ENCODE results near the gene MALT1.

MALT1 gene

DNA sequence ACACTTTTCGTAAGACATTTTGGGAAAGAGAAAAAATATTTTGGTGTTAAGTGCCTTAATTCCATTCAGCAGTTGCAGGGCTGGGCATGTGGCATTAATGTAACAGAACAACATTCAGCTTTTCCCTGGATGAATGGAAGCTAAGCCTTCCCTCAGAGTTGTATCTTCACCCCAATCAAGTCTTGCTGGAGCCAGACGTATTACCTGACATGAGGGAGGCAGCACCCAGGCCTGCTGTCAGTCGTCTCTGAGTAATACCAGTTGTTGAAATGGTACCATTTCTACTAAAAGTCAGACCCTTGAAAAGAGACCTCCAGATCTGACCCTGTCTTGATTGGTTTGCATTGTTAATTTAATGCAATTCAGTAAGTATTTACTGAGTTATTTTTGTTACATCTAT is 57.5 kb downstream of the MALT1 start:
- H3K4me3 ChIP-seq (ENCODE audit: low read depth, low read length): no peak overlapping the region
- DNase-seq (ENCODE audit: low read depth): no peak
- TF ChIP-seq, protein P1, sequence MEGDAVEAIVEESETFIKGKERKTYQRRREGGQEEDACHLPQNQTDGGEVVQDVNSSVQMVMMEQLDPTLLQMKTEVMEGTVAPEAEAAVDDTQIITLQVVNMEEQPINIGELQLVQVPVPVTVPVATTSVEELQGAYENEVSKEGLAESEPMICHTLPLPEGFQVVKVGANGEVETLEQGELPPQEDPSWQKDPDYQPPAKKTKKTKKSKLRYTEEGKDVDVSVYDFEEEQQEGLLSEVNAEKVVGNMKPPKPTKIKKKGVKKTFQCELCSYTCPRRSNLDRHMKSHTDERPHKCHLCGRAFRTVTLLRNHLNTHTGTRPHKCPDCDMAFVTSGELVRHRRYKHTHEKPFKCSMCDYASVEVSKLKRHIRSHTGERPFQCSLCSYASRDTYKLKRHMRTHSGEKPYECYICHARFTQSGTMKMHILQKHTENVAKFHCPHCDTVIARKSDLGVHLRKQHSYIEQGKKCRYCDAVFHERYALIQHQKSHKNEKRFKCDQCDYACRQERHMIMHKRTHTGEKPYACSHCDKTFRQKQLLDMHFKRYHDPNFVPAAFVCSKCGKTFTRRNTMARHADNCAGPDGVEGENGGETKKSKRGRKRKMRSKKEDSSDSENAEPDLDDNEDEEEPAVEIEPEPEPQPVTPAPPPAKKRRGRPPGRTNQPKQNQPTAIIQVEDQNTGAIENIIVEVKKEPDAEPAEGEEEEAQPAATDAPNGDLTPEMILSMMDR (conservative IDR thresholded peaks at IDR 0.05; ENCODE audit: low read depth, low read length): no peak

DNA sequence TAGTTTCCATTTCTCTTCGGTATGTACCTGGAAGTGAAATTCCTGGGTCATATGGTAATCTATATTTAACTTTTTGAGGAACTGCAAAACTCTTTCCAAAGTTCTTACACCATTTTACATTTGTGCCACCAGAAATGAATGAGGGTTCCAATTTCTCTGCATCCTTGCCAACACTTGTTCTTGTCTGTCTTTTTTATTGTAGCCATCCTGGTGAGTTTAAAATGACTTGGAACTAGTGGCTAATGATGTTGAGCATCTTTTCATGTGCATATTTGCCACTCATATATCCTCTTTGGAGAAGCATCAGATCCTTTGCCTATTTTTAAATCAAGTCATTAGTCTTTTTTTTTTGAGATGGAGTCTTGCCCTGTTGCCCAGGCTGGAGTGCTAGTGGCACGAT is 59.4 kb downstream of the MALT1 start:
- no peak overlapping the region for H3K4me3 ChIP-seq (ENCODE audit: low read depth, low read length)
- TF ChIP-seq, protein P1 (conservative IDR thresholded peaks at IDR 0.05; ENCODE audit: low read depth, low read length): no peak
- DNase-seq (ENCODE audit: low read depth): no peak

DNA sequence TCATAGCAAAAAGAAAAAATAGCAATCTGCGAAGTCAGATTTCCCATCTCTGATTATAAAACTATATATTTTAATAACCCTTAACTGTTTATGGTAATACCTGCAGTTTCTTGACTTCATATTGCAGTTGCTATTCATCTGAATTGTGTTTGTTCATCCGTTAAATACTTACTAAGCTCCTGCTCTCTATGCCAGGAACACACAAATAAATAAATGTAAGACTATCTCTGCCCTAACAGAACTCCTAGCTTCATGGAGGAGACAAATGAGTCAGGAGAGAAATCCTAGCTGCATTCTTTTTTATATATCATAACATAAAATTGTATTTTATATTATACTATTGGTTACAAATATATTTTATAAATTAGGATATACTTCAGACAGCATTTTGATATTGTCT is 61.2 kb downstream of the MALT1 start:
- no peak for DNase-seq (ENCODE audit: low read depth)
- no peak overlapping the region for H3K4me3 ChIP-seq (ENCODE audit: low read depth, low read length)
- TF ChIP-seq, protein P1 (conservative IDR thresholded peaks at IDR 0.05; ENCODE audit: low read depth, low read length): no peak

DNA sequence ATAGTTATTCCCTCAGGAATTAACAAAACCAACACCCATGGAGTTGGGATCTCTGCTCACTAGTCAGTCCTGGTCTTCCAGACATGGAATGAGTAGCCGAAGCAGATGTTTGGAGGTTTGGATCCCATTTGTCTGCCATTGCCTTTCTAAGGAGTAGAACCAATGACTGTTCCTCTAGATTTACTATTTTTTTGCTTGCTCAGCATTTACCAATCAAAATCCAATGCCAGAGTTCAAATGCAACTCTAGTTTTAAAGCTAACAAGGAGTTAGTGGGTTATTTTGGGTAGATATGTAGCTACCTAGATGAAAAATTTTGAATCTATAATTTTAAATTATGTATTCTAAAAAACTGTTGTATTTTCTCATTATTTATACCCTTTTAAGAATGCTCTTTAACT is 62.6 kb downstream of the MALT1 start:
- no peak overlapping the region for H3K4me3 ChIP-seq (ENCODE audit: low read depth, low read length)
- no peak for DNase-seq (ENCODE audit: low read depth)
- TF ChIP-seq, protein P1 (conservative IDR thresholded peaks at IDR 0.05; ENCODE audit: low read depth, low read length): no peak

DNA sequence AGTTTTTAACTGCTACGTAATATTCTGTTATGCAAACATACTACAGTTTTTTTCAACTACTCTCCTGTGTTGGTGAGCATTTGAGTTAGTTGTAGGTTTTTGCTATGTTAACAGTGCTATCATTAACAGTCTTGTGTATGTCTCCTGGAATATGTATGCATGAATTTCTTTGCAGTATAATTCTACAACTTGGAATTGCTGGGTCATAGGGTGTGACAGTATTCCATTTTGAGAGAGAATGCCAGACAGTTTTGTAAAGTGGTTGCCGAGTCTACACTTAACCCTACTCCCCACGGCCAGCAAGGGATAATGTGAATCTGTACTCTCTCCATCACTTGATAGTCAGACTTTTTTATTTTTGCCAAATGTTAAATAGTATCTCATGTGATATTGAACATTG is 67.1 kb downstream of the MALT1 start:
- H3K4me3 ChIP-seq (ENCODE audit: low read depth, low read length): no peak overlapping the region
- TF ChIP-seq, protein P1 (conservative IDR thresholded peaks at IDR 0.05; ENCODE audit: low read depth, low read length): no peak
- no peak for DNase-seq (ENCODE audit: low read depth)

DNA sequence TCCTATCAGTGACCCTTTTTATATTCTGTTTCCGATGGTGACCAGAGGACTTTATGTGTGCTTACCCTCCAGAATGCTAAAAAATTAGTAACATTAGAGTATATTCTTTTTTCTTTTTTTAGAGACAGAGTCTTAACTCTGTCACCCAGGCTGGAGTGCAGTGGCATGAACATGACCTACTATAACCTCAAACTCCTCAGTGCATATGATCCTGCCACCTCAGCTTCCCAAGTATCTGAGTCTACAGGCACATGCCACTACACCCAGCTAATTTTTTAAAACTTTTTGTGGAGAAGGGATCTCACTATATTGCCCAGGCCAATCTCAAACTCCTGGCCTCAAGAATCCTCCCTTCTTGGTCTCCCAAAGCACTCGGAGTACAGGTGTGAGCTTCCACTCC is 74.6 kb downstream of the MALT1 start:
- H3K4me3 ChIP-seq (ENCODE audit: low read depth, low read length): no peak overlapping the region
- TF ChIP-seq, protein P1 (conservative IDR thresholded peaks at IDR 0.05; ENCODE audit: low read depth, low read length): no peak
- no peak for DNase-seq (ENCODE audit: low read depth)

DNA sequence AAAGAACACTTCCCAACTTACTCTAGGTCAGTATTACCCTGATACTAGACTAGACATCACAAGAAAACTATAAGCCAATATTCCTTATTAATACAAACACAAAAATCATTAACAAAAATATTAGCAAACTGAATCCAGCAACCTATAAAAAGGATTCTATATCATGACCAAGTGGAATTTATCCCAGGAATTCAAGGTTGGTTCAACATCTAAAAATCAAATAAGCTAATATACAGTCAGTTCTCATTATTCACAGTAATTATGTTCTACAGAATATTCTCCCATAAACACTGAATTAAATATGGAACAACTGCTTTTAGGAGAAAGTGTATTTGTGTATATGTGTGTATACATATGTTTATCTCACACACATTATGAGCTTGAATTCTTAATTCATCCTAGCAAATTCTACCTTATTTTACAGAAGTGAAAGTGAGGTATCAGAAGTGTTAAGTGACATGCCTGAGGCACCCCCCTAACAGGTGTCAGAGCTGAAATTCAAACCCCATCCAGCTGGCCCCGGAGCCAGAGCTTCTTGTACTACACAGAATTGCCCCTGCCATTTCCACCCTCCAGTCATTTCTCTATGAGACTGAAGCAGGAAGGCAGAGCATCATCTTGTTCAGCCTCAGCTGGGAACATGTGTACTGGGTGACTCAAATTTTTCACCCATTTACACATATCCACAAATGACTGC is 77.8 kb downstream of the MALT1 start:
- no peak overlapping the region for H3K4me3 ChIP-seq (ENCODE audit: low read depth, low read length)
- TF ChIP-seq, protein P1 (conservative IDR thresholded peaks at IDR 0.05; ENCODE audit: low read depth, low read length): no peak
- no peak for DNase-seq (ENCODE audit: low read depth)
